Stimulated activated CD8-positive, alpha-beta memory T cell treated with anti-CD3 and anti-CD28 coated beads, Interleukin-7, amount 100 ng/mL, for 1 hour (primary cell): ENCODE data around the gene INTS13.
A peak's percentile ranks its signal among the peaks of the same experiment; 100 is the strongest.
"Not testable (repeated sequence)": the region's sequence is repeated elsewhere in the genome, so short reads cannot be mapped to it uniquely, and the experiment has no call there.

Experiments
- DNase-seq, 2 donors: peaks; one replicate each; pipeline ENCODE4 v3.0.0-alpha.2; 2020; ENCODE audit warnings: low read depth in 2 of 2

INTS13 gene, protein sequence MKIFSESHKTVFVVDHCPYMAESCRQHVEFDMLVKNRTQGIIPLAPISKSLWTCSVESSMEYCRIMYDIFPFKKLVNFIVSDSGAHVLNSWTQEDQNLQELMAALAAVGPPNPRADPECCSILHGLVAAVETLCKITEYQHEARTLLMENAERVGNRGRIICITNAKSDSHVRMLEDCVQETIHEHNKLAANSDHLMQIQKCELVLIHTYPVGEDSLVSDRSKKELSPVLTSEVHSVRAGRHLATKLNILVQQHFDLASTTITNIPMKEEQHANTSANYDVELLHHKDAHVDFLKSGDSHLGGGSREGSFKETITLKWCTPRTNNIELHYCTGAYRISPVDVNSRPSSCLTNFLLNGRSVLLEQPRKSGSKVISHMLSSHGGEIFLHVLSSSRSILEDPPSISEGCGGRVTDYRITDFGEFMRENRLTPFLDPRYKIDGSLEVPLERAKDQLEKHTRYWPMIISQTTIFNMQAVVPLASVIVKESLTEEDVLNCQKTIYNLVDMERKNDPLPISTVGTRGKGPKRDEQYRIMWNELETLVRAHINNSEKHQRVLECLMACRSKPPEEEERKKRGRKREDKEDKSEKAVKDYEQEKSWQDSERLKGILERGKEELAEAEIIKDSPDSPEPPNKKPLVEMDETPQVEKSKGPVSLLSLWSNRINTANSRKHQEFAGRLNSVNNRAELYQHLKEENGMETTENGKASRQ

GRCh38 chr12:26937863-26938700 lies at the start of gene INTS13, which contains the start of gene FGFR1OP2:
INTS13 (minus strand) TSS chr12:26937981; CDS start chr12:26936803, 1,178 bp downstream.
FGFR1OP2 (plus strand) TSS chr12:26938470; CDS start chr12:26954159, 15,689 bp downstream.
- peak; percentile 82 to 90 for DNase-seq

GRCh38 chr12:26982866-26983265 lies 45.1 kb upstream of the INTS13 start:
- no peak for DNase-seq

- DNase-seq: no peak
These were observed 42.0 kb upstream of the INTS13 start for GRCh38 chr12:26979733-26980132.

DNA sequence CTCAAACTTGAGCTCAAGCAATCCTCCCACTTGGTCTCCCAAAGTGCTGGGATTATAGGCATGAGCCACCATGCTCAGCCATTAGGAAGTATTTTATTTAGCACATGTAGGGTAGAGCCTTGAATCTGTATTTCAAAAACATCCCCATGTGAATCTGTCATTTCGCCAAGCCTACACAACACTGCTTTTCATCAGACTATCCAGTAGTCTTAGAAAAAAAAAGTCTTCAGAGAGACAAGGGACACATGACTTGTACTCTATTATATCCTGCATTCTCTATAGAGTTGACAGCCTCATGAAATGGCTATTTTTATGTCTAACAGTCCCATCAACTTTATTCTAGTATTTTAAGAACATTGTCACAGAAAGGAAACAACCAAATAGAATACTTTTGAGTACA lies 41.0 kb upstream of the INTS13 start:
- no peak for DNase-seq

- DNase-seq: no peak
These were observed 38.9 kb upstream of the INTS13 start for GRCh38 chr12:26976687-26977086.

DNA sequence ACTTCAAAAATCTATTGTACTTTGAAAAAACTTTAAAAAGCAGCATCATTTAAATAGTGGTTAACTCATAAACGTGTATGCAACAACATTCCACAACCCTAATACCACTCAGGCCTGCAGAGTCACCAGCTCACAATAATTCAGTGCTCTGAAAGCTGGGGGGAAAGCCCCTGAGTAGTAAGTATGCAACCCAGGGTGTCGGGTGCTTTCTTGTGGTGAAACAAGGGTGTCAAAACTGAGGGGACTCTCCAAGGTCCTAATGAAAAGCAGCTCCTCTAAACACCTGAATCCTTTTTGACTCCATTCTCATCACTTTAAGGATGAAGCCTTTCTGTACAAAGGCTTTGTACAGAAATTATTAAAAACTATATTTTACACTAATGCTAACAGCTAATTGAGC lies 34.2 kb upstream of the INTS13 start:
- peak; percentile 4 to 17 for DNase-seq

DNA sequence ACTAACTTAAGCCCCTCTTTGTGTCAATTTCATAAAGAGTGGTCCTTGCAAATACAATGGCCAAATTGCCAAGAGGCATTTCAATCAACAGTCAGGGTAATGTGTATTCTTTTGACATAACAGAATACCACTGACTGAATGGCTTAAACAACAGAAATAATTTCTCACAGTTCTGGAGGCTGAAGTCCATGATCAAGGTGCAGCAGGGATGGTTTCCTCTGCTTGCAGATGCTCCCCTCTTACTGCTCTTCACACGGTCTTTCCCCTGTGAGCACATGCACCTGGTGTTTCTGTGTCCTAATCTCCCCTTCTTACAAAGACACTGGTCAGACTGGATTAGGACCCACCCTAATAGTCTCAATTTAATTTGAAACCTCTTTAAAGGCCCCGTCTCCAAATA lies 32.4 kb upstream of the INTS13 start:
- no peak for DNase-seq

DNA sequence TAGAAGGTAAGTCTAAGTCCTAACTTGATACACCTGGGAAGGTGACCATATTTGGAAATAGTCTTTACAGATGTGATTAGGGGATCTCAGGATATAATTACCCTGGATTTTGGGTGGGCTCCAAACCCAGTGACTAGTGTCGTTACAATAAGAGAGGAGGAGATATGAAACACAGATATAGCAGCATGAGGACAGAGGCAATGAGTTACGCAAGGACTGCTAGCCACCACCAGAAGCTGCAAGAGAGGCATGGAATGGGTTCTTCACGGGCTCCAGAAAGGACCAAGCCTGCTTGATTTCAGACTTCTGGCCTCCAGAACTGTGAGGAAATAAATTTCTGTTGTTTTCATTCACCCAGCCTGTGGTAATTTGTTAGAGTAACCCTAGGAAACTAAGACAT lies 29.1 kb upstream of the INTS13 start:
- DNase-seq: no peak

DNA sequence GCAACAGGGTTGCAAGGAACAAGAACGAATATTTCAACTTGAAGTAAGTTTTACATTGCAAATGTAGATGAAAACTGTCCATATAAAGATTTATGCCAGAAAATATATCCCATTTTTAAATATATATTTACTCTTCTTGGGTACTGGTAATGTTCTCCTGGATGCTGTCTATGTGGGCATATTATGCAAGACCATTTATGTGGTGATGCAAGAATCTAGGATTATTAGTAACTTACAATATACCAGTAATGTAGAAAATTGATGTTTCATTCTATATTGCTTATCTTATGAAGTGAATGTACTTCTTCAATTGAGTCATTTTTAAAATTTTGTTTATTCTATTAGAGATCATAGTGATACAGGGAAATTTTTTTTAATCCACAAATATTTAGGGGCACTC lies 25.6 kb upstream of the INTS13 start:
- DNase-seq: no peak

DNA sequence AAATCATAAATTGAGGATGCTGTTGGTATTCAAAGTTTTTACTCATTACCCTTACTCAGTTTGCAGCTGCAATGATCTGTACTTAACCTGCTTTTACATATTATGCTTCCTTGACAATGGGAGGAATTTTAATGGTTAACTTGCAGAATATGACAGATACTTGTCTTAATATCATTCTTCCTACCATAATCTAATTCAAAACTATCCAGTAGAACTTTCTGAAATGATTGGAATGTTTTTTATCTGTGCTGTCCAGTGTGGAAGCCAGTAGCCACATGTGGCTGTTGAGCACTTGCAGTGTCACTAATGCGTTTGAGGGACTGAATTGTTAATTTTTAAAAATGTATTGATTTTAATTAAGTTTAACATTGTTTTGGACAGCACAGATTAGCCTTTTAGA lies 24.0 kb upstream of the INTS13 start:
- DNase-seq: no peak

DNA sequence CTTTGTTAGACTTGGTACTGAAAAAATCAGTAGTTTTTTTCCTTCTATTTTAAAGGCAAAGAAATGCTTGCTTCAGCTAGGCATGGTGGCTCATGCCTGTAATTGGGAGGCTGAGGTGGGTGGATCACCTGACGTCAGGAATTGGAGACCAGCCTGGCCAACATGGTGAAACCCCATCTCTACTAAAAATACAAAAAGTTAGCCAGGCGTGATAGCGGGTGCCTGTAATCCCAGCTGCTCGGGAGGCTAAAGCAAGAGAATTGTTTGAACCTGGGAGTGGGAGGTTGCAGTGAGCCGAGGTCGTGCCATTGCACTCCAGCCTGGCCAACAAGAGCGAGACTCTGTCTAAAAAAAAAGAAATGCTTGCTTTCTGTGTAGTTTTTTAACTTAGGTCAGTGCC lies 23.6 kb upstream of the INTS13 start:
- DNase-seq: not testable (repeated sequence)

DNA sequence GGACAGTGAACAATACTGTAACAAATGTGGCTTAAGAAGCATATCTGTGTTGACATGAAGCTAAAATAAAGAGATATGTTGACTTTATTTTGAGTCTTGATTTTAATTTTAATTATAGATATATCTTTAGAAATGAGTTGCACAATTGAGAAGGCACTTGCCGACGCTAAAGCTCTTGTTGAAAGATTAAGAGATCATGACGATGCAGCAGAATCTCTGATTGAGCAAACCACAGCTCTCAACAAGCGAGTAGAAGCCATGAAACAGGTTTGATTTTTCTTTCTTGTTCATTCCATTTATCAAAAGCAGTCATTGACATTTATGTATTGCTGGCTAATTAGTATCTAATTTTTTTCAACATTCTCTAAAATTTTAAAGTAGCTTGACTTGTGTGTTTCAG lies 16.2 kb upstream of the INTS13 start:
- DNase-seq: no peak

DNA sequence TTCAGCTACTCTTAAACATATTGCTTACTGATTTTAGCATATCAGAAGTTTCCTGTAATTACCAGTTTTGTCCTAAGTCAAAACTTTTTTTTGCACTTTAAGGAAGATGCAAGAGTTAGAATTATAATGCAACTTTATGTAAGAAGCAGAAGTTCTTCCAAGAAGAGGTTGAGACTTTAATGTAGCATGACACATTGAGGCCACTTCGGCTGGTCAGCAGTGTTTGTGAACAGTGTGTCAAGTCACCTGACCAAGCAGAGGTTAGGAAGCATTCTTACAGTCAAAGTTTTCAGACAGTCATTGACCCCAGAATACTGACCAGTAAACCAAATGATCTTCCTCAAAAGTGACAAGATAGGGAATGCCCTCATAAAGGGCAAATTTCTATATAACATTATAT lies 15.7 kb upstream of the INTS13 start:
- DNase-seq: no peak

- no peak for DNase-seq
These were observed 10.5 kb upstream of the INTS13 start for GRCh38 chr12:26948309-26948708.

DNA sequence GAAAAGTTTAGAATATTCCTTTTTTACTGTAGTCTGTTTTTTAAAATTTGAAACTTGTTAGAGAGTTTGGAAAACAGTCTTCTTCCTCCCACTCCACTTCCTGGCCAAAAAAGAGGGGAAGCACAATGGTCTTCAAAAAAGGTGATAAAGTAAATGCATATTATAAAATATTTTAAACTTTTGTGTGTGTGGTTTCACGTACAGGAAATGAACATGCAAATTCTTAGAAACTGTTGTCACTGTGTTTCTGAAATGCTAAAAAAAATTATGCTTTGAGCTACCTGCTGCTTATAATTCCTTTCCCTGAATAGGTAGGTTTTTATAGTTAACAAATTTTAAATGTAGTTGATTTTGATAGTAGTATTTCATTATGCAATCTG lies 3.4 kb upstream of the INTS13 start:
- no peak for DNase-seq

GRCh38 chr12:26940516-26941214 lies 2.9 kb upstream of the INTS13 start:
- DNase-seq: no peak

GRCh38 chr12:26939953-26940352 lies 2.2 kb upstream of the INTS13 start:
- DNase-seq: no peak

DNA sequence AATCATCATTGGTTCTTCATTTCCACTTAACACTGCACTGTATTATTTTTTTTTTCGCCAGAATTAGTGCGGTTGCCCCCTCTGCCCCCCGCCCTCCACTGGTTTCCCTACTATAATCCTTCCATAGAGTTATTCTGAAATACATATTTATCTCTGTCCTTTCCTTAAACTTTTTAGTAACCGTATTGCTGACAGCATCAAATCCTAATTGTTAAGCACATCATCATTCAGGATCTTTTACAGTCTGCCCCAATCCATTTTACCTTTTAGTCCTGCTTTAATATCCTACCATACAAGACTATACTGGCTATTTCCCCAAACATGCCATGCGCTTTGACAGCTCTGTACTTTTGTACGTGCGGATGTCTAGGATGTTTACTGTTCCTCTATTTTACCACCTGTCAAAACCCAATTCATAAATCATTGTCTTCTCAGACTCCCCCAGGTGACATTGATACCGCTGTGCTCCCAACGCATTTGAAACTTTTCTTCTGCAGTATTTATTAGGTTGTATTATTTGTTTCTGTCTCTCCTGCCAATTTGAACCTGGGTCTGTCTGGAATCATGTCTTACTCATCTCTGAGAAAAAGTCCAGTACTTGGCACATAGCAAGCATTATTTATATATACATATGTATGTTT lies 1.5 kb upstream of the INTS13 start:
- no peak for DNase-seq

- DNase-seq: no peak
These were observed 901 bp upstream of the INTS13 start for GRCh38 chr12:26938701-26939062.

DNA sequence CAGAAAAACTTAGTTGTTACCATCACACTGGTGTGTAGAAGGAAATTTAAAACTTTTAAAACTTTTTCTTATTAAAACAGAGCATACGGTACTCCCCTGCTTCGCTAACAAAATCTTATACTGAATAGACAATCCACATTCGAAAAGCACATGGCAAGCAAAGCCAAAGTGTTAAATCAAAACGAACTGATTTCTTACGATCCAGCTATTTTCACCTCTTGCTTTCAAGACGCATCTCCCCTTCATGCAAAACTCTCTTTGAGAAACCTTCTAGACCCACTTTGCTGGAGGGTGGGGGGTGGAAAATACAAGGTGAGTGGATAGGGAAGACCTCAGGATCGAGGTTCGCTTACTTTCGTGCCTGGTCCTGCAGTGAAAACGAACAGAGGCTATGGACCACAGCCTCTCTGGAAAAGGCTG lies 328 bp downstream of the INTS13 start:
- DNase-seq: no peak
